ENCODE measurements around the gene CRTC1. TPM values are rescaled to one million over a fixed set of nuclear protein-coding genes. Genes with fewer than 3 reads are reported as not detected.

CRTC1 gene
- total RNA-seq, 2 experiments from 2014 or later, result 5.6 to 6.3 TPM

GRCh38 chr19:18769989-18770528, 86.6 kb downstream of the CRTC1 start:
- H3K9me3 Mint-ChIP-seq, result no peaks in the 10 kb centered on the region
- no peaks in the 10 kb centered on the region for H3K36me3 Mint-ChIP-seq
- no peak overlapping the region for H3K27ac Mint-ChIP-seq
- intact Hi-C loops (cut with micrococcal nuclease), result loop anchor here (5.0 kb wide), 1 partner anchor 77 kb away; no protein-coding TSS in a partner anchor
- DNase-seq, result no peak
- POLR2A ChIA-PET, result no interaction called here
- no peaks in the 10 kb centered on the region for H3K27me3 Mint-ChIP-seq
- no peak overlapping the region for H3K4me3 Mint-ChIP-seq
- CTCF ChIA-PET, result no interaction called here
- no peaks in the 10 kb centered on the region for H3K4me1 Mint-ChIP-seq (ENCODE audit: low read depth)

DNA sequence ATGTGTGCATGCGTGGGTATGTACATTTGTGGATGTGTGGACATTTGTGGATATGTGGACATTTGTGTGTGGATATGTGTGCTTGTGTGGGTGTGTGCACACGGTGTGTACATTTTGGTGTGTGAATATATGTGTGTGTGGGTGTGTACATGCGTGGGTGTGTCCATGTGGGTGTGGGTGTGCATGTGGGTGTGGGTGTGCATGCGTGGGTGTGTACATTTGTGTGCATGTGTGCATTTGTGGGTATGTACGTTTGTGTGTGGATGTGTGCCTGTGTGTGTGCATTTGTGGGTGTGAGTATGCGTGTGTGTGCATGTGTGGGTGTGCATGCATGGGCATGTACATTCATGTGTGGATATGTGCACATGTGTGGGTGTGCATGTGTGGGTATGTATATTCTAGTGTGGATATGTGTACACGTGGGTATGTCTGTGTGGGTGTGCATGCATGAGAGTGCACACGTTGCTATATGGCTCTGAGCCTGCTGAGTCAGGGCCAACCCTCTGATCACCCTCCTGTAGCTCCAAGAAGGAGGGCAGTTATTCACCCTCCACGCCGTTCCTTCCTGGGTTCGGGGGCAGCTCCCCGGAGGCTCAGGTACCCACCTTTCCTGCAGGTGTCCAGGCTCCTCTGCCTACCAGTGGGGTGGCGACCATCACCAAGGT, 87.3 kb downstream of the CRTC1 start:
- Mint-ChIP-seq H3K36me3 (no peaks in the 10 kb centered on the region), H3K27ac (no peak overlapping the region), H3K4me1 (ENCODE audit: low read depth) (no peaks in the 10 kb centered on the region), H3K9me3 (no peaks in the 10 kb centered on the region), H3K27me3 (no peaks in the 10 kb centered on the region), H3K4me3 (no peak overlapping the region)
- intact Hi-C loops (cut with micrococcal nuclease), result loop anchor here (5.0 kb wide), 1 partner anchor 77 kb away; no protein-coding TSS in a partner anchor
- ChIA-PET POLR2A (no interaction called here), CTCF (interaction anchor here (0.9 to 1.7 kb wide), 2 partner anchors 76 to 78 kb away, joined by 3 to 9 read pairs; no protein-coding TSS in a partner anchor)
- DNase-seq, result no peak

GRCh38 chr19:18771328-18772242, 88.1 kb downstream of the CRTC1 start:
- DNase-seq, result peak; percentile 22
- intact Hi-C loops (cut with micrococcal nuclease), result loop anchor here (5.0 kb wide), 1 partner anchor 76 kb away; no protein-coding TSS in a partner anchor
- Mint-ChIP-seq H3K27ac (no peak overlapping the region), H3K27me3 (no peaks in the 10 kb centered on the region), H3K36me3 (no peaks in the 10 kb centered on the region), H3K9me3 (no peaks in the 10 kb centered on the region), H3K4me1 (ENCODE audit: low read depth) (no peaks in the 10 kb centered on the region), H3K4me3 (no peak overlapping the region)
- ChIA-PET CTCF (interaction anchor here (0.9 to 1.7 kb wide), 2 partner anchors 75 to 77 kb away, joined by 3 to 9 read pairs; no protein-coding TSS in a partner anchor), POLR2A (no interaction called here)

- no peaks in the 10 kb centered on the region for H3K27me3 Mint-ChIP-seq
- H3K4me3 Mint-ChIP-seq, result no peak overlapping the region
- DNase-seq, result no peak
- no peak overlapping the region for H3K27ac Mint-ChIP-seq
- no peaks in the 10 kb centered on the region for H3K9me3 Mint-ChIP-seq
- H3K36me3 Mint-ChIP-seq, result no peaks in the 10 kb centered on the region
- CTCF ChIA-PET, result interaction anchor here (0.5 to 1.2 kb wide), 3 partner anchors 23 to 74 kb away, joined by 3 to 4 read pairs (median 4); no protein-coding TSS in a partner anchor
- POLR2A ChIA-PET, result no interaction called here
- H3K4me1 Mint-ChIP-seq (ENCODE audit: low read depth), result no peaks in the 10 kb centered on the region
- intact Hi-C loops (cut with micrococcal nuclease), result loop anchor here (5.0 kb wide), 1 partner anchor 74 kb away; no protein-coding TSS in a partner anchor
These were observed 89.4 kb downstream of the CRTC1 start for GRCh38 chr19:18772620-18773587.

DNA sequence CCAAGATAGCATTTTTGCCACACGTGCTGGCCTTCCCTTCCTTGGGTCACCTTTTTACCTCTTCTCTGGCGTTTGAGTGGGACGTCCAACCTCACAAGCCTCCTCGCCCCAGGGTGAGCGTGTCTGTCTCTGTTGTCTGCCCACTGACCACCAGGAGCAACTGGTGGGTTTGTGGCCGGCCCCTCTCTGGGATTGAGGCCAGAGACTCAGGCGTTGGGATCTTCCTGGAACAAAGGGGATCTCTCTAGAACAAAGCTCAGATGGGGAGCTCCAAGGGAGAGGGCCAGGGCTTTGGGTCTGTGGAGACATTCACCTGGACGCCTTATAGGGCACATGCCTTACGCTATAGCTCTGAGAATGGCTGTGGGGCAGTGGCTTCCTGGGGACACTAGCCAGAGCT, 90.2 kb downstream of the CRTC1 start:
- H3K4me3 Mint-ChIP-seq, result no peak overlapping the region
- no peak for DNase-seq
- intact Hi-C loops (cut with micrococcal nuclease), result loop anchor here (5.0 kb wide), 1 partner anchor 74 kb away; no protein-coding TSS in a partner anchor
- no peaks in the 10 kb centered on the region for H3K36me3 Mint-ChIP-seq
- no peak overlapping the region for H3K27ac Mint-ChIP-seq
- no peaks in the 10 kb centered on the region for H3K27me3 Mint-ChIP-seq
- CTCF ChIA-PET, result interaction anchor here (0.5 to 1.2 kb wide), 3 partner anchors 24 to 73 kb away, joined by 3 to 4 read pairs (median 4); no protein-coding TSS in a partner anchor
- POLR2A ChIA-PET, result no interaction called here
- no peaks in the 10 kb centered on the region for H3K4me1 Mint-ChIP-seq (ENCODE audit: low read depth)
- no peaks in the 10 kb centered on the region for H3K9me3 Mint-ChIP-seq

DNA sequence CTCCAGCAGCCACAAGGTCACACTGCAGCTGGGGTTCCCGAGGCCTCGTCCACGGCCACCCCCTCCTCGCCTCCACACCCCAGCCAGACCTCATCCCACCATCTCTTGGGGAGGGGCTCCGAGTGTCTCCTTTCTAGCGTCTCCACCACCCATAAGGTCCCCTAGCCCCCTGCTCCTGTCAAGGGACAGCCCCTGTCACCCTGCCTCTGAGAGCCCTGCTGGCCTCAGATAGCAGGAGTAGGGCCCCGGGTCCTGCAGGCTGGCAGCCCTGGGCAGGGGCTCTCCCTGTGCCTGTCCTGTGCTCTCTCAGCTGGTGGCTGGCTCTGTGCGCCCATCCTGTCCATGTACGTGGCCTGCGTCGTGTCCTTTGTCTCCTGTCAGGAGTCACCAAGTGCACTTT, 90.6 kb downstream of the CRTC1 start:
- DNase-seq, result no peak
- Mint-ChIP-seq H3K4me1 (ENCODE audit: low read depth) (no peaks in the 10 kb centered on the region), H3K4me3 (no peak overlapping the region), H3K9me3 (no peaks in the 10 kb centered on the region), H3K27me3 (no peaks in the 10 kb centered on the region), H3K36me3 (no peaks in the 10 kb centered on the region), H3K27ac (no peak overlapping the region)
- ChIA-PET CTCF (interaction anchor here (0.9 to 1.2 kb wide), 2 partner anchors 24 to 73 kb away, joined by 3 to 4 read pairs; no protein-coding TSS in a partner anchor), POLR2A (no interaction called here)
- intact Hi-C loops (cut with micrococcal nuclease), result loop anchor here (5.0 kb wide), 1 partner anchor 73 kb away; no protein-coding TSS in a partner anchor

DNA sequence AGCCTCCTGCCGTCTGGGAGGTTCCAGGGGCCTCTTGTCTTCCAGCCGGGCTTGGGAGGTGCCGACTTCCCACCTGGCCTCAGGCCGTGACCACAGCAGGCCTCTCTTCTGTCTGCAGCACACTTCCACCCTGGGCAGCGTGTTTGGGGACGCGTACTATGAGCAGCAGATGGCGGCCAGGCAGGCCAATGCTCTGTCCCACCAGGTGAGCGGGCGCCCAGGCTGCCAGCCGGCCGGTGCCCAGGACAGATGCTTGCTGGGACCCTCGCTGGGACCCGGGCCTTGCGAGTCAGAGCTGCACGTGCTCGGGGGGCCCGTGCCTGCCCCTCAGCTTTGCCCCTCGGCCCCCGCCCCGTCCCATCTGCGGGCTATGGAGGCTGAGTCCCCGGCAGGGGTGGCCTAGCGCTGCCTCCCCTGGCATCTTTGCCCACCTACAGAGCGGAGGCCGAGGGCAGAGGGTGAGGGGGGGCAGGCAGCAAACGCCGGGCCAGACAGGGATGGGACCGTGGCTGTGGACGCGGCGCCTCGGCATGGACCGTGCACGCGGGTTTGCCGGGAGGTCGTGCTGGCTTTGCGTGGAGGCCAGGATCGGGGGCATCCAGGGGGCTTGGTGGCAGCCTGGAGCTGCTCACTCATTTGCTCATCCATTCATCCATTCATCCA, 91.4 kb downstream of the CRTC1 start:
- ChIA-PET CTCF (no interaction called here), POLR2A (no interaction called here)
- no peaks in the 10 kb centered on the region for H3K9me3 Mint-ChIP-seq

DNA sequence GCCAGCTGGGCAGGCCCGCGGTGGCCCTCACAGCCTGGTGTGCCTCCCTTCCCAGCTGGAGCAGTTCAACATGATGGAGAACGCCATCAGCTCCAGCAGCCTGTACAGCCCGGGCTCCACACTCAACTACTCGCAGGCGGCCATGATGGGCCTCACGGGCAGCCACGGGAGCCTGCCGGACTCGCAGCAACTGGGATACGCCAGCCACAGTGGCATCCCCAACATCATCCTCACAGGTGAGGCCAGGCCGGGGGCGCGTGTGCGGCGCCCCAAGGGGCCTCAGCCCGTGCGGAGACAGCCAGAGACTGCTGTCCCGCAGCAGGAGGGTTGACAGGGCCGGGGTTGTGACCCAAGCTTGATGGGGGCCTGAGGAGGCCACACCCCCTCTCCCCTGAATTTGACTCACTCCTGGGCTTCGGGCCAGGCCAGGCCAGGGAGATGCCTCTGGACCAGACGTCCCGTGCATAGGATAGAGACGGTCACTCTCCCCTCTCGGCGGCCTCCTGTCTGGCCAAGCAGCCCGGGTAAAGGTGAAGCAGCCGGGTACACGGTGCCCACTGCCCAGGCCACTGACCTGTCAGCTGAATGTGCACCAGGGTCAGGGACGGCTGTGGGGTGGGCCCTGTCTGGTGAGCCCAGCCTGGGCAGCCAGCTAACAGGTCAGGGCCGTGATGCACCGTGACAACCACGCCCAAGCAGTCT, 92.3 kb downstream of the CRTC1 start:
- ChIA-PET POLR2A (no interaction called here), CTCF (no interaction called here)
- Mint-ChIP-seq H3K27ac (no peak overlapping the region), H3K4me1 (ENCODE audit: low read depth) (no peaks in the 10 kb centered on the region), H3K4me3 (no peak overlapping the region), H3K9me3 (no peaks in the 10 kb centered on the region), H3K27me3 (no peaks in the 10 kb centered on the region), H3K36me3 (no peaks in the 10 kb centered on the region)
- no peak for DNase-seq
- intact Hi-C loops (cut with micrococcal nuclease), result no loop called here

More for the DNA sequence above, 91.4 kb downstream of the CRTC1 start:
- Mint-ChIP-seq H3K36me3 (no peaks in the 10 kb centered on the region), H3K4me3 (no peak overlapping the region), H3K27me3 (no peaks in the 10 kb centered on the region), H3K4me1 (ENCODE audit: low read depth) (no peaks in the 10 kb centered on the region), H3K27ac (no peak overlapping the region)
- intact Hi-C loops (cut with micrococcal nuclease), result loop anchor here (5.0 kb wide), 1 partner anchor 72 kb away; no protein-coding TSS in a partner anchor
- no peak for DNase-seq

- no peak for DNase-seq
- no peaks in the 10 kb centered on the region for H3K4me1 Mint-ChIP-seq (ENCODE audit: low read depth)
- H3K36me3 Mint-ChIP-seq, result no peaks in the 10 kb centered on the region
- ChIA-PET POLR2A (no interaction called here), CTCF (no interaction called here)
- no peaks in the 10 kb centered on the region for H3K9me3 Mint-ChIP-seq
- no peaks in the 10 kb centered on the region for H3K27me3 Mint-ChIP-seq
- no peak overlapping the region for H3K27ac Mint-ChIP-seq
- intact Hi-C loops (cut with micrococcal nuclease), result no loop called here
- no peak overlapping the region for H3K4me3 Mint-ChIP-seq
These were observed 92.8 kb downstream of the CRTC1 start for GRCh38 chr19:18776288-18776594.

GRCh38 chr19:18776736-18777135, 93.3 kb downstream of the CRTC1 start:
- no peak for DNase-seq
- Mint-ChIP-seq H3K36me3 (no peaks in the 10 kb centered on the region), H3K9me3 (no peaks in the 10 kb centered on the region), H3K27ac (no peak overlapping the region), H3K4me1 (ENCODE audit: low read depth) (no peaks in the 10 kb centered on the region), H3K27me3 (no peaks in the 10 kb centered on the region), H3K4me3 (no peak overlapping the region)
- CTCF ChIA-PET, result no interaction called here
- POLR2A ChIA-PET, result no interaction called here
- intact Hi-C loops (cut with micrococcal nuclease), result no loop called here

Measured in activated CD4-positive, alpha-beta memory T cell treated with anti-CD3 and anti-CD28 coated beads for 36 hours (primary cell).